Memory B cell (primary cell): ENCODE results near the gene AMPD3.
"Not testable (repeated sequence)": the region's sequence is repeated elsewhere in the genome, so short reads cannot be mapped to it uniquely, and the experiment has no call there.

Source experiments
- ATAC-seq: fragments of 150-1000 bp; cut with Tn5 transposase; 2 replicates; pipeline ENCODE4 v1.10.0; 2021; ENCODE audit warnings: low read depth, mild to moderate bottlenecking, moderate library complexity
- DNase-seq, 2 donors: peaks; one replicate each; pipeline ENCODE4 v3.0.0; 2022; ENCODE audit warnings: low spot score in 2 of 2
- H3K27ac Mint-ChIP-seq: one replicate; pipeline ENCODE4 v1.8.0; 2022; ENCODE audit warnings: mild to moderate bottlenecking, moderate library complexity, mixed read lengths
- H3K27me3 Mint-ChIP-seq: one replicate; pipeline ENCODE4 v1.8.0; 2022; ENCODE audit warnings: mixed read lengths
- H3K36me3 Mint-ChIP-seq: one replicate; pipeline ENCODE4 v1.8.0; 2022; ENCODE audit warnings: mild to moderate bottlenecking, mixed read lengths
- H3K4me1 Mint-ChIP-seq: one replicate; pipeline ENCODE4 v1.8.0; 2022; ENCODE audit warnings: mixed read lengths
- H3K4me3 Mint-ChIP-seq: one replicate; pipeline ENCODE4 v1.8.0; 2022; ENCODE audit warnings: mild to moderate bottlenecking, moderate library complexity, mixed read lengths
- H3K9me3 Mint-ChIP-seq: one replicate; pipeline ENCODE4 v1.8.0; 2022; ENCODE audit warnings: mixed read lengths

AMPD3 gene

DNA sequence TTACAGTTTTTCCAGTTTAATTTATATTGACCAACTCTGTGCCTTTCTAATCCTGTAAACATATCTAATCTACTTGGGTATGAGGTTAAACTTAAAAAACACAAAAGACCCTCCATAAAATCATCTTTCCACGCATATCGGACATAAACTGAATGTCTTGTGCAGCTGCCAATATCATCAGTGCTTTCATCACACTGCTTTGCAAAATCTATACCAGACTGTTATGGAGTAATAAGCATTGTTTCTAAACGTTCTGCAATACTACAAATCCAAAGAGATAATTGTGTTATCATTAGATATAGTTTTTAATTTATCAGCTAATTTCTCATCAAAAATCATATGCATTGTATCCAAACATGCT is 36.1 kb upstream of the AMPD3 start:
- Mint-ChIP-seq H3K27me3 (no peaks in the 10 kb centered on the region), H3K36me3 (peaks cover 5% of the 10 kb centered on the region), H3K27ac (no peak overlapping the region), H3K4me3 (no peak overlapping the region), H3K4me1 (peaks cover 11% of the 10 kb centered on the region), H3K9me3 (peaks cover 5% of the 10 kb centered on the region)
- DNase-seq = no peak
- ATAC-seq = no peak

DNA sequence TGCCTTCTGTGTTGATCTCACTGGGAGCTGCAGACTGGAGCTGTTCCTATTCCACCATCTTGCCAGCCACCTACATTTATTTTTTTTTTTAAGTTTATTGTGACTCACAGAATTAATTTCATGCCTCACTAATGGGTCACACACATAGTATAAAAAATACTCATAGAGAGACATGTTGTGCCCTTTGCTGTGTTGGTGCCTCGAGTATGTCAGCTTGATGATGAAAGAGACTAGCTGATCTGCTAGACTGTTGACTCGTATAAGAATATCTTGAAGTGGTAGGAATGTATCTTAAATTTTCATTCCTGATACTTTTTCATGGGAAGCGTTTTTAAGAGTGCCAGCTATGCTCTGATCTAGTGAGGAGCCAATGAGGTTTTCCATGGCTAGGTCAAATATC is 28.6 kb upstream of the AMPD3 start:
- Mint-ChIP-seq H3K4me3 (no peak overlapping the region), H3K9me3 (peaks cover 9% of the 10 kb centered on the region), H3K4me1 (no peaks in the 10 kb centered on the region)

DNA sequence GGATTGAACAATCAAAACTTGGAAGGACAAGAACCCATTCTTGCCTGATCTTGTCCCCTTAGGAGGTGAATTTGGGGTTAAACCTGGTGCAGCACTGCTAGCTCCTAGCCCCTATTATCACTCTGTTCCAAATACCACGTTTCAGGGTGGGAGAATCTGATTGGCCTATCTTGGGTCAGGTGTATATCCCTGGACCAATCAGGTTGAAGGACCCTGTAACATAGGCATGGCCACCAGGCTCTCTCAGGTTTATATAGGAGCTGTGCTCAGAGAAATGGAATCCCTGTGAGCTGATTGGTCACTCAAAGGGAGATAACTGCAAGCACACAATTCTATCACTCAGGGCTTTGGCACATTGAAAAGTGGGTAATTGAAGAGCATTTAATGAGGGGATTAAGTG is 26.6 kb upstream of the AMPD3 start:
- ATAC-seq = no peak

More for the DNA sequence above, 28.6 kb upstream of the AMPD3 start:
- H3K36me3 Mint-ChIP-seq = peaks cover 8% of the 10 kb centered on the region
- ATAC-seq (no peak), DNase-seq (no peak)
- H3K27me3 Mint-ChIP-seq = peaks cover 5% of the 10 kb centered on the region
- H3K27ac Mint-ChIP-seq = no peak overlapping the region

DNA sequence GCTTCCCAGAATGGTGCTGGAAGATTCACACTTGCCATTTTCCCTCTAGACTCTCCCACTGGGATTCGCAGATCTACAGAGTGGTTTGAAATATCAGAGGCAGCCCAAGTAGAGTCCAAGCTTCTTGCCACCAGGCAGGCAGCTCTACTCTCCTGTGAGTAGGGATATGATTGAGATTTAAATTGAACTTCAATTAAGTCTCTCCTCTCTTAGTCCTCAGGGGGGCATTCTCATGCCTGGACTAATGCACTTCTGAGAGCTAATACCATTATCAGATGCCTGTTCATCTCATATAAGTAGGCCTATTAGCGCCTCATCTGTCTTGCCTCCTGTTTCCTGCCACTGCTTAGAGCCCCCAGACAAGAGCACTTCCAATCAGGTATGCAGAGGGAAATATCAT is 25.5 kb upstream of the AMPD3 start:
- Mint-ChIP-seq H3K9me3 (peaks cover 5% of the 10 kb centered on the region), H3K27me3 (peaks cover 6% of the 10 kb centered on the region), H3K27ac (no peak overlapping the region), H3K4me1 (no peaks in the 10 kb centered on the region), H3K36me3 (peaks cover 4% of the 10 kb centered on the region), H3K4me3 (no peak overlapping the region)
- no peak for ATAC-seq
- no peak for DNase-seq

More for the DNA sequence above, 26.6 kb upstream of the AMPD3 start:
- DNase-seq = no peak
- Mint-ChIP-seq H3K27ac (no peak overlapping the region), H3K4me1 (no peaks in the 10 kb centered on the region), H3K27me3 (peaks cover 6% of the 10 kb centered on the region), H3K4me3 (no peak overlapping the region), H3K36me3 (peaks cover 6% of the 10 kb centered on the region), H3K9me3 (peaks cover 6% of the 10 kb centered on the region)

DNA sequence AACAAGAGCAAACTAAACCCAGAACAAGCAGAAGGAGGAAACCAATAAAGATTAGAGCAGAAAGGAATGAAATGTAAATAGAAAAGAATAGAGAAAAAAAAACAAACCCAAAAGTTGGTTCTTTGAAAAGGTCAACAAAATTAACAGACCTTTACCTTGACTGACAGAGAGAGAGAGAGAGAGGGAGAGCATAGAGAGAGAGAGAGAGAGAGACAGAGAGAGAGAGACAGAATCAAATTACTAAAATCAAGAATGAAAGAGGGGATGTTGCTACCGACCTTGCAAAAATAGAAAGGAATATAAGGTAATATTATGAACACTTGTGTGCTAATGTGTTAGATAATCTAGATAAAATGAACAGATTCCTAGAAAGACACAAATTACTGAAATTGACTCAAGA is 22.6 kb upstream of the AMPD3 start:
- H3K9me3 Mint-ChIP-seq = peaks cover 3% of the 10 kb centered on the region
- H3K27me3 Mint-ChIP-seq = peaks cover 4% of the 10 kb centered on the region
- no peak overlapping the region for H3K27ac Mint-ChIP-seq
- H3K4me1 Mint-ChIP-seq = peaks cover 5% of the 10 kb centered on the region
- no peak for DNase-seq
- no peak overlapping the region for H3K4me3 Mint-ChIP-seq
- no peak for ATAC-seq
- H3K36me3 Mint-ChIP-seq = peaks cover 2% of the 10 kb centered on the region

DNA sequence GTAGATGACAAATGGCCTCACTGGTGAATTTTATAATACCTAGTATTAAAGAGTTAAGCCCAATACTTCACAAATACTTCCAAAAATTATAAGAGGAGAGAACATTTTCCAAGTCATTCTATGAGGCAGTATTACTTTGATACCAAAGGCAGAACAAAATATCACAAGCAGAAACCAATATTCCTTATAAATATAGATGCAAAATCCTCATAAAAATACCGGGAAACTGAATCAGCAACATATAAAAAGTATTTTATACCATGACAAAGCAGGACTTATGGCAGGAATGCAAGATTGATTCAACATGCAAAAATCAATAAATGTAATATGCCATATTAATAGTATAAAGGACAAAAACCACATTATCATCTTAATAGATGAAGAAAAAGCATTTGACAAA is 22.1 kb upstream of the AMPD3 start:
- H3K9me3 Mint-ChIP-seq = peaks cover 3% of the 10 kb centered on the region
- DNase-seq (no peak), ATAC-seq (no peak)
- peaks cover 2% of the 10 kb centered on the region for H3K36me3 Mint-ChIP-seq
- H3K27me3 Mint-ChIP-seq = peaks cover 4% of the 10 kb centered on the region
- H3K4me3 Mint-ChIP-seq = no peak overlapping the region
- H3K27ac Mint-ChIP-seq = no peak overlapping the region
- peaks cover 5% of the 10 kb centered on the region for H3K4me1 Mint-ChIP-seq

DNA sequence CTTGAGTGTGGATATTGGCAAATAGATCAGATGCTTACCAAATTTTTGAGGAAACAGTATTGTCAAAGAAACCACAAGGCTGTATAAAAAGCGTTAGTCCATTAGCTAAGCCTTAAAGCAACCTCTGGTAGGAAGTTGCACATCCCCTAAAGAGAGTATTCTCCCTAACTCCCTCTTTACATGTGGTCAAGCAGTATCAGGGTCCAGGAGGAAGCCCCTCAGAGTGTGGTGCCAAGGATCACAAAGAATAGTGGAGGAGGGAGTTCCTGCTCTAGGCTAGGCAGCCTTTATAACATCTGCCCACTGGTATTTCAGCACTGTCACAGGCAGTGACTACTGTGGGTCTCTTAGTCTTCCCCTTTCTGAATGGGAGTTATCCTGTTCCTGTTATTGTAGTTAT is 18.8 kb upstream of the AMPD3 start:
- Mint-ChIP-seq H3K27me3 (peaks cover 2% of the 10 kb centered on the region), H3K27ac (no peak overlapping the region), H3K9me3 (peaks cover 1% of the 10 kb centered on the region), H3K36me3 (peaks cover 2% of the 10 kb centered on the region), H3K4me1 (peaks cover 12% of the 10 kb centered on the region), H3K4me3 (no peak overlapping the region)
- no peak for ATAC-seq
- no peak for DNase-seq

DNA sequence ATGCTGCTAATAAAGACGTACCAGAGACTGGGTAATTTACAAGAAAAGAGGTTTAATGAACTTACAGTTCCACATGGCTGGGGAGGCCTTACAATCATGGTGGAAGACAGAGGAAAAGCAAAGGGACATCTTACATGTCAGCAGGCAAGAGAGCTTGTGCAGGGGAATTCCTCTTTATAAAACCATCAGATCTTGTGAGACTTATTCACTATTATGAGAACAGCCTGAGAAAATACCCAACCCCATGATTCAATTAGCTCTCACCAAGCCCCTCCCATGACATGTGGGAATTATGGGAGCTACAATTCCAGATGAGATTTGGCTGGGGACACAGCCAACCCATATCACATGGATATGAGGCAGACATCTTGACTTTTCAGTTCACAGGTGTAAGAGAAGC is 18.4 kb upstream of the AMPD3 start:
- not testable (repeated sequence) for H3K36me3 Mint-ChIP-seq, H3K27ac Mint-ChIP-seq, H3K9me3 Mint-ChIP-seq, H3K27me3 Mint-ChIP-seq, H3K4me3 Mint-ChIP-seq, ATAC-seq, DNase-seq
- H3K4me1 Mint-ChIP-seq = peaks cover 15% of the 10 kb centered on the region

DNA sequence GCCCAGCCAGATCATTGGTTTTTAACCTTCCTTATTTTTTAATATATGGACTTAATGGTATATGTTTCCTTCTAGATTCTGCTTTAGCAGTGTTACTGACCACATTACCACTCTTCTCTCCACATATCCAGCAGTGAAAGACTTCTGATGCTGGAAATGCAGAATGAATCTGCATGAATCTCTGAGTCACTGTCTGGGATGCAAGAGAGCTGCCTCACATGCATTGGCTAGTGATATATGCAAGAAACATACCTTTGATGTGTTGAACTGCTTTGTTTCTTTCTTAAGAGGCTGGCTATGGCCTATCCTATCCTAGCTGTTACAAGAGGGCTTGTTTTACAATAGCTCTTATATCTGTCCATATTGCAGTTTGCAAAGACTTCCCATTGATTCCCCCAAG is 16.6 kb upstream of the AMPD3 start:
- H3K4me3 Mint-ChIP-seq = no peak overlapping the region
- peaks cover 21% of the 10 kb centered on the region for H3K4me1 Mint-ChIP-seq
- H3K27me3 Mint-ChIP-seq = no peaks in the 10 kb centered on the region
- ATAC-seq = no peak
- no peak for DNase-seq
- H3K9me3 Mint-ChIP-seq = no peaks in the 10 kb centered on the region
- no peak overlapping the region for H3K27ac Mint-ChIP-seq
- H3K36me3 Mint-ChIP-seq = no peaks in the 10 kb centered on the region

DNA sequence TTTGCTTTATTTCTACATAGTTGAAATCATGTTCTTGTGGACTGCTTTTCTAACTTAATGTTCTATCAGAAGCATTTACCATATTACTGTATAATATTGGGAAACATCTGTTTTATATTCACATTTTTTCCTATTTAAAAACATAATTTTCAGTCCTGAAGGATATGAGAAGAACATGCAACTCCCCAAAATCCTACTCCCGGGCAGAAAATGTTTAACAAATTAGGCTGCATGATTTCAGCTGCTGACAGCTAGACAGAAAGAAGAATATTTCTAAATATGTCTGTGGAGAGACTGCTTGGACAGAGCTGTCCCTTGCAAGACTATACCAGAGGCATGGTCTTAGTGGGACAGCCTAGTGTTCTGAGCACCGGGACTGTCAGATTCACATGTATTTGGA is 15.7 kb upstream of the AMPD3 start:
- Mint-ChIP-seq H3K27ac (no peak overlapping the region), H3K36me3 (no peaks in the 10 kb centered on the region), H3K4me3 (no peak overlapping the region), H3K9me3 (no peaks in the 10 kb centered on the region), H3K27me3 (no peaks in the 10 kb centered on the region), H3K4me1 (peaks cover 23% of the 10 kb centered on the region)
- ATAC-seq (no peak), DNase-seq (no peak)

DNA sequence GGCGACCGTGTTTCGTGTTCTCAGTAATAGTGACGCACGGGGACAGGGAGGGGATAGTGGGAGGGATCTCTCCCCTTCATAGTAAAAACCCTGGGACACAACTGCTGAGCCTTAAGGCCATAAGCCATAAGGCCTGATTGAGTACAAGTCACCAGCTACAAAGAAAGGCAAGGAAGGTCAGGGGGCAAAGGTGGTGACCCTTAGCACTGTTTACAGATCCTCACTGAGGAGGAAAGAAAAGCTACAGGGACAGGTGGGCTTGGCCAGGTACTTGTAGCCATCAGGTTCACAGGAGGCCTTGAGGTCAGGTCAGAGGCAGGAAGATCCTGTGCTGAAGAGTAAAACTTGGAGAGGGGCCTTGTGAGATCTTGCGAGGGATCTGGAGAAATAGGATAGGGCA is 15.1 kb upstream of the AMPD3 start:
- no peaks in the 10 kb centered on the region for H3K27me3 Mint-ChIP-seq
- ATAC-seq (no peak), DNase-seq (no peak)
- peak overlapping the region; percentile 25 for H3K27ac Mint-ChIP-seq
- H3K4me3 Mint-ChIP-seq = no peak overlapping the region
- no peaks in the 10 kb centered on the region for H3K9me3 Mint-ChIP-seq
- H3K36me3 Mint-ChIP-seq = no peaks in the 10 kb centered on the region
- H3K4me1 Mint-ChIP-seq = peaks cover 25% of the 10 kb centered on the region

DNA sequence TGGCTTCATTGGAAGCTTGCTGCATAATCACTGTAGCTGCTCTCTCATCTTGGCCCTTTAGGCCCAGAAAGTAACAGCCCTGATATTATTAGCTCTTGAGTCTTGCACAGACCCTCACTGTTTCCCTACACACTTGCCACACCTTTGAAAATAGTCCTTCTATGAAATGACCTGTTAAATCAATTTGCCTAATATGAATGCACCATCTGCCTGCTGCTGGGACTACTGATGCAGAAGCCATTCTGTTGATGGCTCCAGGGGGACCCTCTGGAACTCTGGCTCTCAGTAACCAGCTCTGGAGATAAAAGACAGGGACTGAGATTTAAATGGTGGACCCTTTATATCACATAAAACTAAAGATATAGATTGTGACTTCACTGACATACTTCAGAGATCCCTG is 14.7 kb upstream of the AMPD3 start:
- H3K27ac Mint-ChIP-seq = peak overlapping the region; percentile 25
- no peak overlapping the region for H3K4me3 Mint-ChIP-seq
- no peaks in the 10 kb centered on the region for H3K36me3 Mint-ChIP-seq
- no peak for ATAC-seq
- peaks cover 27% of the 10 kb centered on the region for H3K4me1 Mint-ChIP-seq
- H3K9me3 Mint-ChIP-seq = no peaks in the 10 kb centered on the region
- no peak for DNase-seq
- no peaks in the 10 kb centered on the region for H3K27me3 Mint-ChIP-seq

DNA sequence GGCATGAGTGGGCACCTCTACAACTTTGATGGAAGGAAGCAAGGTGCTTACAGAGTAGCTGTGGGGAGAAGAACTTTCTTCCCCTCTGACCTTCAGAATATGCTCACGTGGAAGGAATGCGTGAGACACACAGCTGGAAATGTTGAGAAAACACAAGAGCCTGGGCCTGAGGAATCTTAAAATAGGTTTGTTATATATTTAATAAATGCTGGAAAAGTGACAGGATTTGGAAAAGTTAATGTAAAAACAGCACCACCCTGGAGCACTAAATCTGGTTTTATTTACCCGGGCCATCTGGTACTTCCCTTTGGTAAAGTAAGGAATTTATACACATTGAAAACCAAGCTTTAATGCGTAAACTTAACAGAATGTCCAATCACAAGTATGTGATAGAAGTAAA is 14.0 kb upstream of the AMPD3 start:
- no peak for ATAC-seq
- H3K36me3 Mint-ChIP-seq = no peaks in the 10 kb centered on the region
- H3K9me3 Mint-ChIP-seq = no peaks in the 10 kb centered on the region
- no peaks in the 10 kb centered on the region for H3K27me3 Mint-ChIP-seq
- peak overlapping the region; percentile 100 for H3K27ac Mint-ChIP-seq
- peaks cover 28% of the 10 kb centered on the region for H3K4me1 Mint-ChIP-seq
- DNase-seq = no peak
- H3K4me3 Mint-ChIP-seq = no peak overlapping the region

DNA sequence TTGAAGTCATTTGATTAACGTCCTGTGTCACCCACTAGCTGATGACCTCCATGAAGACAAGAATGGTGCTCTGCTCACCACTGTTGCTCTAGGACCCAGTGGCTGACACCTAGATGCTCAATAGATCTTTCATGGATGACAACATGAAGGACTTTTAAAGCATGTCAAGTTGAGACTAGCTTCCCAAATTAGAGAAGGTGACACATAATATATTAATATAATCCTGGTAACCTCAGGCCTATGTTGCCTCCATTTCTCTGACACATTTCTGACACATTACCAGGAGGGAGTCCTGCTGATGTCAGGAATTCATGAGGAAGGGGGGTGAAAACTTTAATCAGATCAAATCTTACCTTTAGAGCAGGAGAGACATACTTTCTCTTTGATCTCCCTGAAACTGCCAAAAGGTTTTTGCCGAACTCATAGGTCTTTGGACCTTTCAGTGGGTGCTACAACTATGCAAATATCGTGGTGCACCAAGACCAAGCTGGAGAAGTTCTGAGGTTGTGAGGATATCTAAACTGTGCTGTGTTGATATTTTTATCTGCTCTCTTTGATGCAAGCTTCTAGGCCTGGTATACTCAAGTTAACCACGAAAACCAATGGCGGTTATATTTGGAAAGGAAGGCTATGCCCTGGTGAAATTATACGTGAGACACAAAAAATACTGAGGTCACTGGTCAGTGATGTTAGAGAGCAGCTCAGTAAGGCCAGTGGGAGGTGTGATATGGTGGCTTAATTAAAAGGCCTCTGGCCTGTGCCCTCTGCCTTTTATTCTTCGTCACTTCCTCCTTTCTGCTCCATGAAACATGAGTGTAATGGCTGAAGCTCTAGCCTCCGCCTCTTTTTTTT is 13.2 kb upstream of the AMPD3 start:
- Mint-ChIP-seq H3K9me3 (no peaks in the 10 kb centered on the region), H3K4me3 (peak overlapping the region; percentile 69), H3K36me3 (no peaks in the 10 kb centered on the region), H3K27ac (peak overlapping the region; percentile 100), H3K27me3 (no peaks in the 10 kb centered on the region), H3K4me1 (peaks cover 23% of the 10 kb centered on the region)
- peak; percentile 92 for ATAC-seq
- DNase-seq = peak; percentile 44 to 50

DNA sequence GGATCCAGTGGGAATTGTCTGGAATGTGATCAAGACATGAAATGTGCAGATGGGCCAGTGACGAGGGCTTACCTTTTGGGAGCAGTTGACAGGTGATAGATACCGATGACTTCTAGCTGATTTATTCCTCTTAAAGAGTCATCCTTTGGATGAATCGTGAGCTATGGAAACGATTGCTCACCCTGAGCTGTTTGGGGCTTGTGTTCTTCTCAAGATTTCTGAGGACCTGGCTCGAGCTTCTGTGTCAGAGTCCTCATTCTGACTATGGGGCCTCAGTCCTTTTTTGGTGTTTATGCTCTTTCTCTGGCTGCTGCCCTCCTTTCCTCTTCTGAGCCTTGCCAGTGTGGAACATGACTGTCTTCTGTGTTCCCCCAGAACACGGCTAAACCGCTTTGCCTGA is 11.9 kb upstream of the AMPD3 start:
- no peak for DNase-seq
- no peaks in the 10 kb centered on the region for H3K9me3 Mint-ChIP-seq
- no peak overlapping the region for H3K4me3 Mint-ChIP-seq
- H3K27me3 Mint-ChIP-seq = no peaks in the 10 kb centered on the region
- H3K36me3 Mint-ChIP-seq = no peaks in the 10 kb centered on the region
- peak overlapping the region; percentile 20 for H3K27ac Mint-ChIP-seq
- ATAC-seq = no peak
- H3K4me1 Mint-ChIP-seq = peaks cover 25% of the 10 kb centered on the region
